CD14-positive monocyte (primary cell): Measurements from ENCODE around the gene CCDC197. TPM values are rescaled to one million over a fixed set of nuclear protein-coding genes. Genes with fewer than 3 reads are reported as not detected.

Experiments used
- DNase-seq, 3 donors: peaks; one replicate each; pipeline ENCODE4 v3.0.0-alpha.2; 2011 to 2022
- H2AFZ ChIP-seq: 2 replicates; pipeline ENCODE4 v1.6.0; 2012; ENCODE audit warnings: mild to moderate bottlenecking, low read depth, low read length, inconsistent platforms; ENCODE audit not compliant: insufficient read depth, poor library complexity, severe bottlenecking
- H3K27ac ChIP-seq, 2 donors: 1 replicate in 1 of 2; 2 replicates in 1 of 2; pipeline ENCODE4 v1.5.1; 2012 to 2013; ENCODE audit warnings: low read length in 2 of 2, control low read depth in 1 of 2, inconsistent platforms in 1 of 2, low read depth in 1 of 2, mild to moderate bottlenecking in 1 of 2
- H3K27me3 ChIP-seq, 2 donors: one replicate each; pipeline versions ENCODE4 v1.6.0 to v1.6.1; 2011 to 2013; ENCODE audit warnings: low read length in 2 of 2; ENCODE audit not compliant: control insufficient read depth in 2 of 2, insufficient read depth in 2 of 2
- H3K36me3 ChIP-seq, 2 donors: replicated peaks in 1 of 2; 1 replicate in 1 of 2; 2 replicates in 1 of 2; pipeline versions ENCODE4 v1.5.1 to v1.6.1; 2012 to 2013; ENCODE audit warnings: low read length in 2 of 2, control low read depth in 1 of 2, inconsistent platforms in 1 of 2, mild to moderate bottlenecking in 1 of 2; ENCODE audit not compliant: insufficient read depth in 2 of 2, control insufficient read depth in 1 of 2
- H3K4me1 ChIP-seq, 2 donors: 1 replicate in 1 of 2; 2 replicates in 1 of 2; pipeline versions ENCODE4 v1.5.1 to v1.6.1; 2012 to 2013; ENCODE audit warnings: low read length in 2 of 2, control low read depth in 1 of 2, inconsistent platforms in 1 of 2, mild to moderate bottlenecking in 1 of 2, moderate library complexity in 1 of 2; ENCODE audit not compliant: insufficient read depth in 2 of 2, control insufficient read depth in 1 of 2
- H3K4me2 ChIP-seq: replicated peaks from 2 replicates; pipeline ENCODE3; 2012; ENCODE audit warnings: low read length, moderate library complexity, mild to moderate bottlenecking; ENCODE audit not compliant: poor library complexity, severe bottlenecking; ENCODE audit errors: extremely low read depth
- H3K4me3 ChIP-seq, 3 experiments: fragments of 200-600 bp in 1 of 3; sonication (generic) in 1 of 3; replicated peaks in 1 of 3; 1 replicate in 2 of 3; 2 replicates in 1 of 3; pipeline ENCODE4 v1.5.1; 2011 to 2013; ENCODE audit warnings: low read length in 3 of 3, mild to moderate bottlenecking in 3 of 3, control low read depth in 2 of 3, low read depth in 2 of 3, inconsistent platforms in 1 of 3, moderate library complexity in 1 of 3
- H3K79me2 ChIP-seq: 2 replicates; pipeline ENCODE4 v1.6.0; 2012; ENCODE audit warnings: mild to moderate bottlenecking, control low read depth, inconsistent platforms, low read length, moderate library complexity; ENCODE audit not compliant: insufficient read depth
- H3K9ac ChIP-seq: 2 replicates; pipeline ENCODE4 v1.6.0; 2017; ENCODE audit warnings: low read length, mild to moderate bottlenecking; ENCODE audit not compliant: insufficient read depth, poor library complexity, severe bottlenecking
- H3K9me3 ChIP-seq, 2 donors: replicated peaks in 1 of 2; 1 replicate in 1 of 2; 2 replicates in 1 of 2; pipeline versions ENCODE4 v1.5.1 to v1.6.1; 2012 to 2013; ENCODE audit warnings: low read length in 2 of 2, control low read depth in 1 of 2; ENCODE audit not compliant: control insufficient read depth in 1 of 2, insufficient read depth in 1 of 2
- H4K20me1 ChIP-seq: 2 replicates; pipeline ENCODE4 v1.6.0; 2012; ENCODE audit warnings: mild to moderate bottlenecking, low read length, control low read depth, moderate library complexity; ENCODE audit not compliant: insufficient read depth
- H3K27ac Mint-ChIP-seq, 7 donors: one replicate each; pipeline ENCODE4 v1.8.0; 2020; ENCODE audit warnings: mild to moderate bottlenecking in 7 of 7, mixed read lengths in 7 of 7, moderate library complexity in 6 of 7, inconsistent platforms in 2 of 7
- H3K27me3 Mint-ChIP-seq, 3 donors: one replicate each; pipeline ENCODE4 v1.8.0; 2021 to 2022; ENCODE audit warnings: low read depth in 3 of 3, mild to moderate bottlenecking in 3 of 3, mixed read lengths in 3 of 3, moderate library complexity in 3 of 3, inconsistent platforms in 1 of 3
- H3K36me3 Mint-ChIP-seq, 2 donors: one replicate each; pipeline ENCODE4 v1.8.0; 2020; ENCODE audit warnings: mixed read lengths in 2 of 2, inconsistent platforms in 1 of 2, mild to moderate bottlenecking in 1 of 2
- H3K4me1 Mint-ChIP-seq: one replicate; pipeline ENCODE4 v1.8.0; 2020; ENCODE audit warnings: mild to moderate bottlenecking, mixed read lengths
- H3K4me3 Mint-ChIP-seq, 2 donors: one replicate each; pipeline ENCODE4 v1.8.0; 2020; ENCODE audit warnings: mild to moderate bottlenecking in 2 of 2, mixed read lengths in 2 of 2, moderate library complexity in 1 of 2
- H3K9me3 Mint-ChIP-seq, 7 donors: one replicate each; pipeline ENCODE4 v1.8.0; 2020 to 2022; ENCODE audit warnings: mixed read lengths in 7 of 7, mild to moderate bottlenecking in 6 of 7, moderate library complexity in 6 of 7, inconsistent platforms in 2 of 7
- WGBS: methylation state at CpG from one replicate; pipeline ENCODE4 v1.1.5; 2013; ENCODE audit warnings: missing lambda C conversion rate; ENCODE audit not compliant: insufficient coverage; 5-methylcytosine and 5-hydroxymethylcytosine counted together
- intact Hi-C, 2 donors: fragments of 100-400 bp; cut with micrococcal nuclease; formaldehyde crosslinking; loops; one replicate each; pipeline versions ENCODE4 v1.15.0 to v1.15.1; 2023
- polyA plus RNA-seq, 3 donors: library from polyadenylated mRNA; depleted of rRNA in 1 of 3; unstranded in 2 of 3; stranded (reverse) in 1 of 3; fragments of 300-500 nt in 2 of 3; fragments of >200 nt in 1 of 3; fragmentation: Illumina TruSeq in 2 of 3; gene quantifications; 1 replicate in 2 of 3; 2 replicates in 1 of 3; pipeline ENCODE4 v1.2.3, GENCODE V29; 2012 to 2021
- TF ChIP-seq, protein P1 (sequence below): fragments of 200-600 bp; IDR thresholded peaks from one replicate; pipeline ENCODE4 v1.8.0; 2022; ENCODE audit warnings: antibody characterized with exemption, mild to moderate bottlenecking

Gene CCDC197
- polyA plus RNA-seq, 3 donors, result not detected

- H3K4me1 ChIP-seq, result peaks cover 10% of the 10 kb centered on the region in 2 donors
- H3K4me3 ChIP-seq, result no peak overlapping the region
- Mint-ChIP-seq H3K4me1 (peaks cover 16% of the 10 kb centered on the region), H3K36me3 (peaks cover 0 to 3% of the 10 kb centered on the region in 2 donors), H3K9me3 (peaks cover 0 to 7% (median 6%) of the 10 kb centered on the region in 7 donors), H3K27me3 (peaks cover 6 to 13% (median 7%) of the 10 kb centered on the region in 3 donors), H3K27ac (no peak overlapping the region), H3K4me3 (no peak overlapping the region)
- DNase-seq, result no peak
- H3K9ac ChIP-seq, result no peak overlapping the region
- no peak overlapping the region for H2AFZ ChIP-seq
- H3K36me3 ChIP-seq, result no peaks in the 10 kb centered on the region
- H3K4me2 ChIP-seq, result no peak overlapping the region
- no peaks in the 10 kb centered on the region for H3K27me3 ChIP-seq
- no peaks in the 10 kb centered on the region for H3K79me2 ChIP-seq
- H4K20me1 ChIP-seq, result no peaks in the 10 kb centered on the region
- intact Hi-C loops, result no loop called here
- H3K9me3 ChIP-seq, result peaks cover 0 to 5% of the 10 kb centered on the region in 2 donors
- H3K27ac ChIP-seq, result no peak overlapping the region
- 96% methylated on average over 7 of the region's 11 CpGs for WGBS
- TF ChIP-seq, protein P1, sequence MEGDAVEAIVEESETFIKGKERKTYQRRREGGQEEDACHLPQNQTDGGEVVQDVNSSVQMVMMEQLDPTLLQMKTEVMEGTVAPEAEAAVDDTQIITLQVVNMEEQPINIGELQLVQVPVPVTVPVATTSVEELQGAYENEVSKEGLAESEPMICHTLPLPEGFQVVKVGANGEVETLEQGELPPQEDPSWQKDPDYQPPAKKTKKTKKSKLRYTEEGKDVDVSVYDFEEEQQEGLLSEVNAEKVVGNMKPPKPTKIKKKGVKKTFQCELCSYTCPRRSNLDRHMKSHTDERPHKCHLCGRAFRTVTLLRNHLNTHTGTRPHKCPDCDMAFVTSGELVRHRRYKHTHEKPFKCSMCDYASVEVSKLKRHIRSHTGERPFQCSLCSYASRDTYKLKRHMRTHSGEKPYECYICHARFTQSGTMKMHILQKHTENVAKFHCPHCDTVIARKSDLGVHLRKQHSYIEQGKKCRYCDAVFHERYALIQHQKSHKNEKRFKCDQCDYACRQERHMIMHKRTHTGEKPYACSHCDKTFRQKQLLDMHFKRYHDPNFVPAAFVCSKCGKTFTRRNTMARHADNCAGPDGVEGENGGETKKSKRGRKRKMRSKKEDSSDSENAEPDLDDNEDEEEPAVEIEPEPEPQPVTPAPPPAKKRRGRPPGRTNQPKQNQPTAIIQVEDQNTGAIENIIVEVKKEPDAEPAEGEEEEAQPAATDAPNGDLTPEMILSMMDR, result no peak
Observed at GRCh38 chr14:93980456-93981201, 16.5 kb upstream of the CCDC197 start.

DNA sequence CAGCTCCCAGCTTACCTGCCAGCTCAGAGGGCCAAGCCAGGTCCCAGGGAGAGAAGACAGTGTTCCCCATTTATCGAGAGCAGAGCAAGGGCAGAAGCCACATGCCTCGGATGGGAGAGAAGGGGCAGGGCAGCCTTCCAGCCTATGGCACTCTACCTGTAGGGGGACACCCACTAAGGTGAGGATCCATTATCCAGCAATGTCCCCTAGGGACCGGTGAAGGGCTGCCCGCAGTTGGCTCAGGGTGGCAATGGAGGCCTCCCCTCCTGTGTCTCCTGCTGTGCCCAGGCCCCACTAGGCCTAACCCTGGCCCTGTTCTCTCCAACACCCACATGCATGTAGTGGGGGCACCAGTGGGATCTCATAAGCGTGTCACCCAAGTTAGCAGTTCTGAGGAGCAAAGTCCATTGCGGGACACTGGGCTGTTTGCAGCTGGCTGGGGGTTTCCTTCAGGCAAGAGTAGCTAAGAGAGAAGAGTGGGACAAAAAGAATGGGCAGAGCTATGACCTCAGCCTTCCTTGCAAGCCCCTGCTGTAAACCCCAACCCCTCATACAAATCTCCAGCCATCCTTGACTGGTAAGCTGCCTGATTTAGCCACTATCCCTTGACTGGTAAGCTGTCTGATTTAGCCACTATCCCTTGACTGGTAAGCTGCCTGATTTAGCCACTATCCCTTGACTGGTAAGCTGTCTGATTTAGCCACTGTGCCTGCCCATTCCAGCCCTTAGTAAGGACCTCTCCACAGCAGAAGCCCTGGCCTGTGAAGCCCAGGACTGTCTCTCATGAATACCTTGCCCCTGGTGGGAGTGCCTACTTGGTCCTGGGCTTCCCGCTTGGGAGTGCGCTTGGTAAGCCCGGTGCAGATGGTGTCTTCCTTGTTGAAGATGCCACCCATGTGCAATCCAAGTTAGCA, 15.5 kb upstream of the CCDC197 start:
- peaks cover 6 to 13% (median 7%) of the 10 kb centered on the region in 3 donors for H3K27me3 Mint-ChIP-seq
- H3K36me3 Mint-ChIP-seq, result no peaks in the 10 kb centered on the region
- peaks cover 7% of the 10 kb centered on the region for H3K4me1 Mint-ChIP-seq
- H3K79me2 ChIP-seq, result no peaks in the 10 kb centered on the region
- H3K9ac ChIP-seq, result no peak overlapping the region
- DNase-seq, result no peak
- no peak overlapping the region for H3K4me3 Mint-ChIP-seq
- H3K27ac ChIP-seq, result no peak overlapping the region
- TF ChIP-seq, protein P1, result no peak
- H3K36me3 ChIP-seq, result no peaks in the 10 kb centered on the region
- no peak overlapping the region for H2AFZ ChIP-seq
- WGBS, result 98% methylated on average over 8 of the region's 9 CpGs
- no peak overlapping the region for H3K4me3 ChIP-seq
- H3K9me3 ChIP-seq, result peaks cover 0 to 5% of the 10 kb centered on the region in 2 donors
- H3K9me3 Mint-ChIP-seq, result peaks cover 0 to 7% (median 6%) of the 10 kb centered on the region in 7 donors
- peak overlapping the region in 2 of 7 donors; percentile 26 to 64 for H3K27ac Mint-ChIP-seq
- no peaks in the 10 kb centered on the region for H3K27me3 ChIP-seq
- no peak overlapping the region for H3K4me2 ChIP-seq
- peaks cover 4 to 6% of the 10 kb centered on the region in 2 donors for H3K4me1 ChIP-seq
- no peaks in the 10 kb centered on the region for H4K20me1 ChIP-seq
- intact Hi-C loops, result no loop called here
